Stimulated activated CD8-positive, alpha-beta memory T cell treated with anti-CD3 and anti-CD28 coated beads, Interleukin-7, amount 100 ng/mL, for 48 hours (primary cell): ENCODE measurements around the gene GMDS.
A peak's percentile ranks its signal among the peaks of the same experiment; 100 is the strongest.

ENCODE experiments used
- DNase-seq, 2 donors: peaks; one replicate each; pipeline ENCODE4 v3.0.0-alpha.2; 2020; ENCODE audit warnings: low read depth in 1 of 2; ENCODE audit errors: extremely low read depth in 1 of 2

The GMDS gene

GRCh38 chr6:2242311-2242710, 3.1 kb downstream of the GMDS start:
- no peak for DNase-seq

DNA sequence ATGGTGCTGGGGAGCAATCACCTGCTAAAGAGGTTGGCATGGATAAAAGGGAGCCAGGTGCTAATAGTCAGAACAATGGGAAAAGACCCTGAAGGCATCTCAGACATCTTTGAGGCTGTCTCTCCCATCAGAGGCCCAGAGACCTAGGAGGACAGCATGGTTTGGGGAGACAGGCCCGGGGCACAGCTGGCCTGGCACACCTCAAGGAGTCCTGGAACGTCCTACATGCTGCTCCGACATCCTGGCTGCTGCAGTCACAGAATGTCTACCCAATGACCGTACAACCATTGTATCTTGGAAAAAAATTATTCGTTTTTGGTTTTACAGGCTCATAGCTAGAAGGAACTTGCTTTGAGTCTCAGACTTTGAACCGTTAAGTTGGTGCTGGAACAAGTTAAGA, 4.4 kb downstream of the GMDS start:
- DNase-seq: no peak

DNA sequence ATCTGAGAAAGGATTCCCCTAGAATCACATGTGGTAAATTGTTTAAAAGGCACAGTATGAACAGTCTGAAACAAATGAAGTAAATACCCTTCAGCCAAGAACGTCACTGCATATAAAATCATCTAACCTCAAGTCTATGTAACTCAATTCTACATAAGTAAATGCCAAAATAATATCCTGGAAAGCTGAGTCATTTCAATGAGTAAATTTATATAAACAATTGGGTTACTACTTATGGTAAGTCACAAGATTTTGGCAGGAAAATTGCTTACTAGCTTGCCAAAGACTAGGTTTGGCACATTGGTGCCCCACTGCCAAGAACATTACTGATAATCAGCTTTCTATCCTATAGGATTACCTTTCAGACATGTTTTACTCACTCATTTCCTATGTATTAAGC, 8.4 kb downstream of the GMDS start:
- DNase-seq: no peak

GRCh38 chr6:2235777-2236495, 9.5 kb downstream of the GMDS start:
- no peak for DNase-seq

DNA sequence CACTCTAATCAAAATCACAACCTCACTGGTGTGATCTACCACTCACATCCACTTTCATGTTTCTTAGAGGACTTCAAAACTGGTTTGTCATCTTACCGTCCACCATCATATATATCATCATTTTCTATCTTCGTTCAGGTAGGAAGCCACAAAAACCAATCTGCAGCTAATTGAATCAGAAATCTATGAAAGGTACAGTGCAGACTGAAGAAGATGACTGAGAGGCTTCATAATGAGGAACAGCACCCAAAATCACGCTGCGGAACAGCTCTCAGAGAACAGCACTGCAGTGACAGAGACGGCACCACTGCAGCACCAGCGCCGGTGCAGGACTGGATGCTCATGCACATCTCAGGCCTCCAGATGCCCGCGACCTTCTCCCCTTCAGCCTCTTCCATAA, 13.0 kb downstream of the GMDS start:
- no peak for DNase-seq

- DNase-seq: no peak
Observed at GRCh38 chr6:2231438-2231837, 14.0 kb downstream of the GMDS start.

- DNase-seq: no peak
Observed at GRCh38 chr6:2230659-2231277, 14.6 kb downstream of the GMDS start.

- no peak for DNase-seq
Observed at GRCh38 chr6:2229742-2230141, 15.7 kb downstream of the GMDS start.

DNA sequence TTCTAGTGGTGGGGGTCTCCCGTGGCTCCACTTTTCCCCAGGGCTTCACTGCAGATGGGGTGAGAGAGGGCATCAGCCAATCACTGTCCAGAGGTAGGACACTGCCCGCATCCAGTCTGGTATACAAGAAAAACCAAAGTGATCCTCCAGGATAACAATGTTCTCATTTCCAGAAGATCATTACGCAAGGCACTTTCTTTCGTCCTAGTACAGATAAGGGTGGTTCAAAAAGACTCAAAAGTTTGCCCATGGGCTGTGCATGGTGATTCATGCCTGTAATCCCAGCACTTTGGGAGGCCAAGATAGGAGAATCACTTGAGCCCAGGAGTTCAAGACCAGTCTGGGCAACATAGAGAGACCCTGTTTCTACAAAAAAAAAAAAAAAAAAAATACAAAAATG, 16.4 kb downstream of the GMDS start:
- DNase-seq: no peak

GRCh38 chr6:2228392-2228791, 17.0 kb downstream of the GMDS start:
- no peak for DNase-seq

DNA sequence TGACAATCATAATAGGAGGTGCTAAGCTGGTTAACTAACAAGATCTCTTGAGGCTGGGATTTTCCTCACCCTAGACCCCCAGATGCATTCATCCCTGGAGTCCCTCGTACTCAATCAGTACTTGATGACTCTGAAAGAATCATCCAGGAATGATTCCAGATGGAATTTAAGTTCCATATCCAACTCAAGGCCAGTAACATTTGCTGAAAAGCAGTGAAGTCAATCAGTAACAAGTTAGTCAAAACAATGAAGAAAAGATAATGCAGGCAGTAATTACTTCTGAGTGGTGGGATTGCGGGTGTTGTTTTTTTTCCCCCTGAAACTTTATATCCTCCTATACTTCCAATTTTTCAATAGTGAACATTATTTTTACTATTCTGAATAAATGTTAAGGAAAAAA, 18.6 kb downstream of the GMDS start:
- DNase-seq: no peak

DNA sequence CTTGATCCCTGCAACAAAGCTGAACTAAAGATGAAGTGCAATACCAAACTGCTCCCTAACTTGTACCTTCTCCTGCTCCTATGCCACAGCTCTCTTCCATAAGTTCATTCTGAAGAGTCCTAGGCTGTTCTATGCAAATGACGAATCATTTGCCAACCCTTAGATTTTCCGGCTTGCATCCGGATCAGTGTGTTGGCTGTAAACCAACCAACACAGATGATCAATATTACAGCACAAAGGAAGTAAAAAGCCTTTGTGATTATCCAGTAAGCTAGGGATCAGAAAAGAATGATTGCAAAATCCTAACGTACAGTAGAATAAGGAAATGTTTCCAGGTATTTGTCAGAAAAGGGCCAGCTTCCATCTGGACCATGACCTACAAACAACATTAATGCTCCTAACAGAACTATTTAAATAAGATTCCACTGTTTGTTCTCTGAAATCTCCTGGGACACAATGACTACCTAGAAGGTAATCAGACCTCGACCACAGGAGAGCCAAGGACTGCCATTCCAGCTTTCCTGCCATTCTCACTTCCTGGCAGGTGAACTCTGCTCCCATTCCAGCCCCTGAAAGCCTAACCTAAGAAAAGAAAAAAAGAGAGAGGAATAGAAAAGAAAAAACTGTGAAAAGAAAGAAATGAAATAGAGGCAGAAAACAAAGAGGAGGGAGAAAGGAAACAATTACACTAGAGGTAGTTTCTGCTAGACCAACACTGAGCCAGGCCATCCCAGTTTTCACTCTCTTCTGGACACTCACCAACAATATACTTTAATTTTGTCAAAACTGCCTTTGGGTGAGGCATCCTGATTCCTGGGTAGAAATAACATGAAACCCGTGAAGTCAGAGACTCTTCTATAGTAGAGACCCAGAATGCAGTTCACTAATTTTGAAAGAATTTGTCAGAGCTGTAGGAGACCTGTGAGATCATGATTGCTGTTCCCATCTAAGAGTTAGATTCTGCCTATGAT, 19.7 kb downstream of the GMDS start:
- no peak for DNase-seq

GRCh38 chr6:2224847-2225382, 20.5 kb downstream of the GMDS start:
- DNase-seq: no peak

DNA sequence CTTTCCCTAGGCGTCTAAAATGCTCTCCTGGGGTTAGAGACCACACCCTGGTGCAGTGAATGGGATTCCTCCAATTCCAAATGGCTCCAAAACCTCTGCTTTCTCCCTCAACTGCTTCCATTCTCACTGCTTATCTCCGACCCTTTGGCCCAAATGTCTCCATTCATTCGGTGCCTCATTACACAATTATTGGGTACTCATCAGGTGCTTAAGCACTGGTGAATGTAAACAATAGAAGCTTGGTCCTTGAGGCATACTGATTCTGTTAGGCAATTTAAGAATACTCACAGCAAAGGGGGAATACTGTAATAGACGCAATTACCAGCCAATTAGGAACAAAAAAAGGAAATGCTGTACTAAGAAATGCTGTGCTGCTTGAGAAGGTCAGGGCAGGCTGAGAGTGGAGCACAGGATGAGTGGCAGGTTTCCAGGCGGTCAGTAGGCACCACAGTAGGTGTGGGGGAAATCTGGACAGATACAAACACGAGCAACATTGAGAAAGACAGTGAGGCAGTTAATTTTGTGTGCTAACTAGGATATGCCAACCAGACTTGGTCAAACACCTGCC, 23.0 kb downstream of the GMDS start:
- DNase-seq: no peak

DNA sequence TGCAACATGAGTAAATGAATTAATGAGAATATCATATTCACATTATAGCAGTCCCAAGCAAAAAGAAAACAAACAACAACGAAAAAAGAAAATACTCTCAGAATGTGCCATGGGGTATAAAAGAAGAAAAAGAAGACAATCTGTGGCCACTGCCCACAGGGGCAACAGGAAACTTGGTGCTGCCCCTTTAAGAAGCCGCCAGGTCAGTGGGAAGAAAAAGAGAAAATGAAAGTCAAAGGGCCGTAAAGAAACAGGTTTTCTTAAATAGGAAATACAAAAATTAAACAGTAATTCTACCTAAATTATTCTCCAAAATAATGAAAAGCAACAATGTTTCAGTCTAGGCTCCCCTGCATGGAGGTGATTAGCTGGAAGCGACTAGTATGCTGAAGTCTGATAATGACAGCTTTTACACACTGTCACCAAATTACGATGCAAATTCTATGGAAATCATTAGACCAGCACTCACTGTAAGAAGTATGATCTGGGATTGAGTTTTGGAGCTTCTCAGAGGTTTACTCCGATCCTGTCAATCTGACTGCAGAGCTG, 23.6 kb downstream of the GMDS start:
- no peak for DNase-seq

- DNase-seq: no peak
Observed at GRCh38 chr6:2220154-2220553, 25.3 kb downstream of the GMDS start.

DNA sequence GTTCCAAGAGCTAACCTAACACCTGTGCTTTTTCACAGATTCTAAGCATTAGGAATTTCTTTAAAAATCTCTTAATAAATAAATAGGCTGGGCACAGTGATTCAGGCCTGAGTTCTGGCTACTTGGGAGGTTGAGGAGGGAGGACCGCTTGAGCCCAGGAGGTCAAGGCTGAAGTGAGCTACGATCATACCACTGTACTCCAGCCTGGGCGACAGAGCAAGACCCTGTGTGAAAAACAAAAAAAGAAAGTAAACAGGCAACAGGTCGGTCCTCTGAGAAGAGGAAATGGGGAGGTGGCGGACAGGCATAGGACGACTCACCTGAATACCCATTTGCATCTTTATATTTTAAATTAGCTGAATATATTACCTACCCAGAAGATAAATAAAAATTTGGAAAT, 26.5 kb downstream of the GMDS start:
- no peak for DNase-seq

- no peak for DNase-seq
Observed at GRCh38 chr6:2216794-2217383, 28.5 kb downstream of the GMDS start.

DNA sequence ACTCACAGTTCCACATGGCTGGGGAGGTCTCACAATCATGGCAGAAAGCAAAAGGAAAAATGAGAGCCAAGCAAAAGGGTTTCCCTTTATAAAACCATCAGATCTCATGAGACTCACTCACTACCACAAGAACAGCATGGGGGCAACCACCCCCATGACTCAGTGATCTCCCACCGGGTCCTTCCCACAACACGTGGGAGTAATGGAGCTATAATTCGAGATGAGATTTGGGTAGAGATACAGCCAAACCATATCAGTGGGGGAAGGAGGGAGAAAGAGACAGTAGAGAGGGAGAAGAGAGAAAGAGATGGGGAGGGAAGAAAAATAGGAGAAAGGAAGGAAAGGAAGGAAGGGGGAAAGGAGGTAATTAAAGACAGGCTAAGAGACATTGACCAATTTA, 30.1 kb downstream of the GMDS start:
- DNase-seq: peak in 1 of 2 donors; percentile 7

GRCh38 chr6:2213086-2213485, 32.3 kb downstream of the GMDS start:
- DNase-seq: no peak
